GM23338 (cell line): ENCODE data around the gene NABP1. TPM values are rescaled to one million over a fixed set of nuclear protein-coding genes. Genes with fewer than 3 reads are reported as not detected.

Experiments used
- ATAC-seq: fragments of 200-7000 bp; cut with Tn5 transposase; 3 replicates; pipeline ENCODE4 v1.9.1; 2020
- DNase-seq: peaks from one replicate; pipeline ENCODE4 v3.0.0-alpha.2; 2015; ENCODE audit warnings: low spot score
- H2AFZ ChIP-seq: fragments of 200-600 bp; sonication (generic); 2 replicates; pipeline ENCODE4 v1.8.0; 2016; ENCODE audit warnings: antibody characterized with exemption, mild to moderate bottlenecking, moderate library complexity
- H3F3A ChIP-seq: fragments of 200-600 bp; sonication (generic); replicated peaks from 2 replicates; pipeline ENCODE4 v1.8.0; 2017; ENCODE audit warnings: antibody characterized with exemption, mixed run types, low read depth
- H3K27ac ChIP-seq: fragments of 200-600 bp; sonication (generic); 2 replicates; pipeline ENCODE4 v1.6.1; 2016; ENCODE audit warnings: low read depth
- H3K27me3 ChIP-seq: fragments of 200-600 bp; sonication (generic); 2 replicates; pipeline ENCODE4 v1.8.0; 2016; ENCODE audit warnings: mild to moderate bottlenecking, mixed run types, moderate library complexity; ENCODE audit not compliant: insufficient read depth
- H3K36me3 ChIP-seq: fragments of 200-600 bp; sonication (generic); 2 replicates; pipeline ENCODE4 v1.8.0; 2016; ENCODE audit warnings: mild to moderate bottlenecking; ENCODE audit not compliant: insufficient read depth
- H3K4me1 ChIP-seq: fragments of 200-600 bp; sonication (generic); 2 replicates; pipeline ENCODE4 v1.8.0; 2016; ENCODE audit warnings: mild to moderate bottlenecking, moderate library complexity; ENCODE audit not compliant: insufficient read depth
- H3K4me2 ChIP-seq: fragments of 200-600 bp; sonication (generic); 2 replicates; pipeline ENCODE4 v1.7.1; 2017; ENCODE audit warnings: mixed run types
- H3K4me3 ChIP-seq: fragments of 200-600 bp; sonication (generic); 2 replicates; pipeline ENCODE4 v1.6.1; 2016; ENCODE audit warnings: mixed run types
- H3K79me2 ChIP-seq: fragments of 200-600 bp; sonication (generic); replicated peaks from 2 replicates; pipeline ENCODE4 v1.8.0; 2017; ENCODE audit warnings: mild to moderate bottlenecking; ENCODE audit not compliant: insufficient read depth
- H3K9me2 ChIP-seq: fragments of 200-600 bp; sonication (generic); 2 replicates; pipeline ENCODE4 v1.8.0; 2017; ENCODE audit not compliant: insufficient read depth
- H4K20me1 ChIP-seq: fragments of 200-600 bp; sonication (generic); replicated peaks from 2 replicates; pipeline ENCODE4 v1.8.0; 2017; ENCODE audit warnings: mild to moderate bottlenecking; ENCODE audit not compliant: insufficient read depth
- H3K27ac Mint-ChIP-seq: 2 replicates; pipeline ENCODE4 v1.8.0; 2020; ENCODE audit warnings: inconsistent platforms, mild to moderate bottlenecking, moderate library complexity, mixed read lengths
- H3K27me3 Mint-ChIP-seq: 3 replicates; pipeline ENCODE4 v1.8.0; 2022; ENCODE audit warnings: low read depth, mild to moderate bottlenecking, moderate library complexity, mixed read lengths, inconsistent platforms; ENCODE audit not compliant: insufficient read depth, poor library complexity
- H3K36me3 Mint-ChIP-seq: 3 replicates; pipeline ENCODE4 v1.8.0; 2021; ENCODE audit warnings: low read depth, mild to moderate bottlenecking, inconsistent platforms, moderate library complexity, mixed read lengths
- H3K4me1 Mint-ChIP-seq: 3 replicates; pipeline ENCODE4 v1.8.0; 2020; ENCODE audit warnings: mild to moderate bottlenecking, inconsistent platforms, mixed read lengths
- H3K4me3 Mint-ChIP-seq: 3 replicates; pipeline ENCODE4 v1.8.0; 2021; ENCODE audit warnings: moderate library complexity, mild to moderate bottlenecking, inconsistent platforms, mixed read lengths
- H3K9me3 Mint-ChIP-seq: 3 replicates; pipeline ENCODE4 v1.8.0; 2020; ENCODE audit warnings: moderate library complexity, mild to moderate bottlenecking, inconsistent platforms, mixed read lengths
- EZH2 ChIP-seq: fragments of 200-600 bp; sonication (generic); IDR thresholded peaks from one replicate; pipeline ENCODE4 v1.8.0; 2017; ENCODE audit warnings: antibody characterized with exemption, mild to moderate bottlenecking, low read depth; ENCODE audit not compliant: unreplicated experiment
- JUNB ChIP-seq: IDR thresholded peaks from one replicate; pipeline ENCODE4 v1.6.1; 2016; ENCODE audit warnings: antibody characterized with exemption; ENCODE audit not compliant: unreplicated experiment
- STAT1 ChIP-seq: IDR thresholded peaks from one replicate; pipeline ENCODE4 v1.6.1; 2016; ENCODE audit warnings: antibody characterized with exemption; ENCODE audit not compliant: unreplicated experiment
- ZNF114 ChIP-seq: fragments of 250-450 bp; sonication (Bioruptor Pico); IDR thresholded peaks from 2 replicates; pipeline ENCODE4 v1.5.0; 2020; ENCODE audit warnings: mild to moderate bottlenecking, moderate library complexity
- ZNF331 ChIP-seq: fragments of 250-450 bp; sonication (Bioruptor Pico); IDR thresholded peaks from 2 replicates; pipeline ENCODE4 v1.5.0; 2020; ENCODE audit warnings: low read depth, mild to moderate bottlenecking, moderate library complexity
- polyA plus RNA-seq: library from polyadenylated mRNA; unstranded; fragments of >200 nt; fragmentation: Nextera tagmentation; extraction: Ambion mirVana; gene quantifications from 2 replicates; pipeline ENCODE4 v1.2.1, GENCODE V29; 2016
- total RNA-seq: library from RNA; depleted of rRNA; stranded (reverse); fragments of >200 nt; shearing (Covaris generic); gene quantifications from 2 replicates; pipeline ENCODE4 v1.2.3, GENCODE V29; 2014
- TF ChIP-seq, protein P1 (sequence below): fragments of 250-450 bp; sonication (Bioruptor Pico); IDR thresholded peaks from 2 replicates; pipeline ENCODE4 v1.5.0; 2020; ENCODE audit warnings: mild to moderate bottlenecking, moderate library complexity
- TF ChIP-seq, protein P2 (sequence below): IDR thresholded peaks from 2 replicates; pipeline ENCODE4 v1.6.1; 2016; ENCODE audit warnings: antibody characterized with exemption

NABP1 gene
- total and polyA plus RNA-seq, 2 experiments from 2014 or later: 5.2 to 5.6 TPM

DNA sequence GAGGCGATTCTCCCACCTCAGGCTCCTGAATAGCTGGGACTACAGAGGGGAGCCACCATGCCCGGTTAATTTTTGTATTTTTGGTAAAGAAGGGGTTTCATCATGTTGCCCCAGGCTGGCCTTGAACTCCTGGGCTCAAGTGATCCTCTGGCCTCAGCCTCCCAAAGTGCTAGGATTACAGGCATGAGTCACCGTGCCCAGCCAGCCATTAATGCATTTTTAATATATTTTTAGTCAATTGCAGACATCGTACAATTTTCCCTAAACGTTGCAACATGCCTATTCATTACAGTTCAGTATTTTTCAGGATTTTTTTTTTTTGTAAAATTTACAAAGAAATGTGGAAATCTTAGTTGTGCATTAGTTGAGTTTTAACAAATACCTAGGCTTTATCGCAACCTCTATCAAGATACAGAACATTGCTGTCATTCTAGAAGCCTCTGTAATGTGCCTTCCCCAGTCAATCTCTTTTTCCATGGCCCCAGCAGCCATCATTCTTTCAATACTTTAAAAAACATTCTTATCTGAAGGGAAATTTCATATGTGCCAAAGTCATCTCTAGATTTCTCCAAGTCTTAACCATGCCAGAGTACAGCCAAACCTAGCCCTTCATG lies 14.7 kb downstream of the NABP1 start:
- Mint-ChIP-seq H3K36me3 (no peaks in the 10 kb centered on the region), H3K27me3 (peaks cover 3% of the 10 kb centered on the region), H3K9me3 (no peaks in the 10 kb centered on the region; the same call in 2 of the 3 replicates), H3K4me1 (peaks cover 8% of the 10 kb centered on the region; the same call in 2 of the 3 replicates), H3K4me3 (no peak overlapping the region), H3K27ac (no peak overlapping the region)
- H3K9me2 ChIP-seq: no peaks in the 10 kb centered on the region
- H3K4me3 ChIP-seq: no peak overlapping the region
- H3K27ac ChIP-seq: no peak overlapping the region
- H3K36me3 ChIP-seq: no peaks in the 10 kb centered on the region
- no peak overlapping the region for H3K4me2 ChIP-seq
- no peaks in the 10 kb centered on the region for H4K20me1 ChIP-seq
- H3K27me3 ChIP-seq: no peaks in the 10 kb centered on the region
- no peaks in the 10 kb centered on the region for H3K79me2 ChIP-seq
- DNase-seq (no peak), ATAC-seq (no peak)
- TF ChIP-seq EZH2: no peak
- no peak for TF ChIP-seq STAT1
- TF ChIP-seq, protein P1, sequence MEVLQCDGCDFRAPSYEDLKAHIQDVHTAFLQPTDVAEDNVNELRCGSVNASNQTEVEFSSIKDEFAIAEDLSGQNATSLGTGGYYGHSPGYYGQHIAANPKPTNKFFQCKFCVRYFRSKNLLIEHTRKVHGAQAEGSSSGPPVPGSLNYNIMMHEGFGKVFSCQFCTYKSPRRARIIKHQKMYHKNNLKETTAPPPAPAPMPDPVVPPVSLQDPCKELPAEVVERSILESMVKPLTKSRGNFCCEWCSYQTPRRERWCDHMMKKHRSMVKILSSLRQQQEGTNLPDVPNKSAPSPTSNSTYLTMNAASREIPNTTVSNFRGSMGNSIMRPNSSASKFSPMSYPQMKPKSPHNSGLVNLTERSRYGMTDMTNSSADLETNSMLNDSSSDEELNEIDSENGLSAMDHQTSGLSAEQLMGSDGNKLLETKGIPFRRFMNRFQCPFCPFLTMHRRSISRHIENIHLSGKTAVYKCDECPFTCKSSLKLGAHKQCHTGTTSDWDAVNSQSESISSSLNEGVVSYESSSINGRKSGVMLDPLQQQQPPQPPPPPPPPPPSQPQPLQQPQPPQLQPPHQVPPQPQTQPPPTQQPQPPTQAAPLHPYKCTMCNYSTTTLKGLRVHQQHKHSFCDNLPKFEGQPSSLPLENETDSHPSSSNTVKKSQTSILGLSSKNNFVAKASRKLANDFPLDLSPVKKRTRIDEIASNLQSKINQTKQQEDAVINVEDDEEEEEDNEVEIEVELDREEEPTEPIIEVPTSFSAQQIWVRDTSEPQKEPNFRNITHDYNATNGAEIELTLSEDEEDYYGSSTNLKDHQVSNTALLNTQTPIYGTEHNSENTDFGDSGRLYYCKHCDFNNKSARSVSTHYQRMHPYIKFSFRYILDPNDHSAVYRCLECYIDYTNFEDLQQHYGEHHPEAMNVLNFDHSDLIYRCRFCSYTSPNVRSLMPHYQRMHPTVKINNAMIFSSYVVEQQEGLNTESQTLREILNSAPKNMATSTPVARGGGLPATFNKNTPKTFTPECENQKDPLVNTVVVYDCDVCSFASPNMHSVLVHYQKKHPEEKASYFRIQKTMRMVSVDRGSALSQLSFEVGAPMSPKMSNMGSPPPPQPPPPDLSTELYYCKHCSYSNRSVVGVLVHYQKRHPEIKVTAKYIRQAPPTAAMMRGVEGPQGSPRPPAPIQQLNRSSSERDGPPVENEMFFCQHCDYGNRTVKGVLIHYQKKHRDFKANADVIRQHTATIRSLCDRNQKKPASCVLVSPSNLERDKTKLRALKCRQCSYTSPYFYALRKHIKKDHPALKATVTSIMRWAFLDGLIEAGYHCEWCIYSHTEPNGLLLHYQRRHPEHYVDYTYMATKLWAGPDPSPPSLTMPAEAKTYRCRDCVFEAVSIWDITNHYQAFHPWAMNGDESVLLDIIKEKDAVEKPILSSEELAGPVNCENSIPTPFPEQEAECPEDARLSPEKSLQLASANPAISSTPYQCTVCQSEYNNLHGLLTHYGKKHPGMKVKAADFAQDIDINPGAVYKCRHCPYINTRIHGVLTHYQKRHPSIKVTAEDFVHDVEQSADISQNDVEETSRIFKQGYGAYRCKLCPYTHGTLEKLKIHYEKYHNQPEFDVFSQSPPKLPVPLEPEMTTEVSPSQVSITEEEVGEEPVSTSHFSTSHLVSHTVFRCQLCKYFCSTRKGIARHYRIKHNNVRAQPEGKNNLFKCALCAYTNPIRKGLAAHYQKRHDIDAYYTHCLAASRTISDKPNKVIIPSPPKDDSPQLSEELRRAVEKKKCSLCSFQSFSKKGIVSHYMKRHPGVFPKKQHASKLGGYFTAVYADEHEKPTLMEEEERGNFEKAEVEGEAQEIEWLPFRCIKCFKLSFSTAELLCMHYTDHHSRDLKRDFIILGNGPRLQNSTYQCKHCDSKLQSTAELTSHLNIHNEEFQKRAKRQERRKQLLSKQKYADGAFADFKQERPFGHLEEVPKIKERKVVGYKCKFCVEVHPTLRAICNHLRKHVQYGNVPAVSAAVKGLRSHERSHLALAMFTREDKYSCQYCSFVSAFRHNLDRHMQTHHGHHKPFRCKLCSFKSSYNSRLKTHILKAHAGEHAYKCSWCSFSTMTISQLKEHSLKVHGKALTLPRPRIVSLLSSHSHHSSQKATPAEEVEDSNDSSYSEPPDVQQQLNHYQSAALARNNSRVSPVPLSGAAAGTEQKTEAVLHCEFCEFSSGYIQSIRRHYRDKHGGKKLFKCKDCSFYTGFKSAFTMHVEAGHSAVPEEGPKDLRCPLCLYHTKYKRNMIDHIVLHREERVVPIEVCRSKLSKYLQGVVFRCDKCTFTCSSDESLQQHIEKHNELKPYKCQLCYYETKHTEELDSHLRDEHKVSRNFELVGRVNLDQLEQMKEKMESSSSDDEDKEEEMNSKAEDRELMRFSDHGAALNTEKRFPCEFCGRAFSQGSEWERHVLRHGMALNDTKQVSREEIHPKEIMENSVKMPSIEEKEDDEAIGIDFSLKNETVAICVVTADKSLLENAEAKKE: no peak
- no peak for TF ChIP-seq ZNF331 (CRISPR knock-in tag)
- TF ChIP-seq, protein P2, sequence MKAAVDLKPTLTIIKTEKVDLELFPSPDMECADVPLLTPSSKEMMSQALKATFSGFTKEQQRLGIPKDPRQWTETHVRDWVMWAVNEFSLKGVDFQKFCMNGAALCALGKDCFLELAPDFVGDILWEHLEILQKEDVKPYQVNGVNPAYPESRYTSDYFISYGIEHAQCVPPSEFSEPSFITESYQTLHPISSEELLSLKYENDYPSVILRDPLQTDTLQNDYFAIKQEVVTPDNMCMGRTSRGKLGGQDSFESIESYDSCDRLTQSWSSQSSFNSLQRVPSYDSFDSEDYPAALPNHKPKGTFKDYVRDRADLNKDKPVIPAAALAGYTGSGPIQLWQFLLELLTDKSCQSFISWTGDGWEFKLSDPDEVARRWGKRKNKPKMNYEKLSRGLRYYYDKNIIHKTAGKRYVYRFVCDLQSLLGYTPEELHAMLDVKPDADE: no peak
- no peak for TF ChIP-seq JUNB
- no peak for TF ChIP-seq ZNF114 (CRISPR knock-in tag)
- no peaks in the 10 kb centered on the region for H3F3A ChIP-seq
- H2AFZ ChIP-seq: no peak overlapping the region
- H3K4me1 ChIP-seq: no peaks in the 10 kb centered on the region; the same call in 1 of the 2 replicates
